Smooth muscle cell (in vitro differentiated cells): ENCODE data around the gene PCDHGA1. TPM values are rescaled to one million over a fixed set of nuclear protein-coding genes. Genes with fewer than 3 reads are reported as not detected.
"Not testable (repeated sequence)": the region's sequence is repeated elsewhere in the genome, so short reads cannot be mapped to it uniquely, and the experiment has no call there.

Experiments used
- DNase-seq: peaks from one replicate; lab custom pipeline; 2025; ENCODE audit not compliant: unreplicated experiment; lab: John Stamatoyannopoulos, UW
- H2AFZ ChIP-seq: fragments of 200-600 bp; sonication (generic); 2 replicates; pipeline ENCODE4 v1.6.0; 2016; ENCODE audit warnings: antibody characterized with exemption, low read depth, mild to moderate bottlenecking
- H3F3A ChIP-seq: fragments of 200-600 bp; sonication (generic); 2 replicates; pipeline ENCODE4 v1.6.0; 2017; ENCODE audit warnings: antibody characterized with exemption, low read depth
- H3K27ac ChIP-seq: fragments of 200-600 bp; sonication (generic); 2 replicates; pipeline ENCODE4 v1.5.1; 2016; ENCODE audit warnings: low read depth, mild to moderate bottlenecking
- H3K27me3 ChIP-seq: fragments of 200-600 bp; sonication (generic); 2 replicates; pipeline ENCODE4 v1.6.1; 2016; ENCODE audit warnings: low read depth, mild to moderate bottlenecking
- H3K36me3 ChIP-seq: fragments of 200-600 bp; sonication (generic); 2 replicates; pipeline ENCODE4 v1.5.1; 2016; ENCODE audit warnings: low read depth
- H3K4me1 ChIP-seq: fragments of 200-600 bp; sonication (generic); 2 replicates; pipeline ENCODE4 v1.5.1; 2016; ENCODE audit warnings: low read depth
- H3K4me2 ChIP-seq: fragments of 200-600 bp; sonication (generic); 2 replicates; pipeline ENCODE4 v1.6.0; 2016; ENCODE audit warnings: mild to moderate bottlenecking
- H3K4me3 ChIP-seq: fragments of 200-600 bp; sonication (generic); 2 replicates; pipeline ENCODE4 v1.5.1; 2016; ENCODE audit warnings: mild to moderate bottlenecking
- H3K79me2 ChIP-seq: fragments of 200-600 bp; sonication (generic); 2 replicates; pipeline ENCODE4 v1.6.0; 2016; ENCODE audit warnings: low read depth, mild to moderate bottlenecking
- H3K9ac ChIP-seq: fragments of 200-600 bp; sonication (generic); 2 replicates; pipeline ENCODE4 v1.6.0; 2016; ENCODE audit warnings: low read depth
- H3K9me3 ChIP-seq: fragments of 200-600 bp; sonication (generic); replicated peaks from 2 replicates; pipeline ENCODE4 v1.5.1; 2016; ENCODE audit warnings: low read depth
- H4K20me1 ChIP-seq: fragments of 200-600 bp; sonication (generic); 2 replicates; pipeline ENCODE4 v1.6.0; 2016; ENCODE audit warnings: low read depth
- CTCF ChIP-seq: fragments of 200-600 bp; sonication (generic); IDR thresholded peaks from 2 replicates; pipeline ENCODE4 v1.5.1; 2017; ENCODE audit warnings: borderline replicate concordance, mild to moderate bottlenecking, antibody characterized with exemption; ENCODE audit not compliant: insufficient read depth, poor library complexity, severe bottlenecking
- WGBS: methylation state at CpG from one replicate; pipeline ENCODE4 v1.1.7; 2016; ENCODE audit warnings: low lambda C conversion rate; 5-methylcytosine and 5-hydroxymethylcytosine counted together
- polyA plus RNA-seq: library from polyadenylated mRNA; unstranded; fragments of >200 nt; fragmentation: Nextera tagmentation; extraction: Ambion mirVana; gene quantifications from 2 replicates; pipeline ENCODE4 v1.2.1, GENCODE V29; 2016
- total RNA-seq: library from RNA; depleted of rRNA; stranded (reverse); fragments of >200 nt; gene quantifications from 2 replicates; pipeline ENCODE4 v1.2.3, GENCODE V29; 2014

PCDHGA1 gene
- total and polyA plus RNA-seq, 2 experiments from 2014 or later = 0.05 to 0.63 TPM

- Histone ChIP-seq H3K36me3 (peaks cover 40% of the 10 kb centered on the region), H4K20me1 (no peaks in the 10 kb centered on the region), H3K27ac (no peak within 1 kb of the TSS), H2AFZ (no peak within 1 kb of the TSS), H3K9ac (no peak within 1 kb of the TSS), H3K4me1 (no peaks in the 10 kb centered on the region), H3K4me2 (no peak within 1 kb of the TSS), H3K79me2 (peaks cover 22% of the 10 kb centered on the region), H3F3A (no peaks in the 10 kb centered on the region), H3K4me3 (peak within 1 kb of the TSS; percentile 8), H3K27me3 (no peaks in the 10 kb centered on the region), H3K9me3 (peaks cover 42% of the 10 kb centered on the region)
- WGBS = 96% methylated on average over 33 of the region's 33 CpGs
- TF ChIP-seq CTCF = no peak
- no peak for DNase-seq
These were observed 100.2 kb downstream of the PCDHGA1 start, which contains the start of gene PCDHGA12 for GRCh38 chr5:141430332-141431113. Gene PCDHGA12 (plus strand): TSS chr5:141430507. CDS start chr5:141430760, 253 bp downstream.

GRCh38 chr5:141431286-141431685, 101.0 kb downstream of the PCDHGA1 start:
- no peaks in the 10 kb centered on the region for H4K20me1 ChIP-seq
- no peak overlapping the region for H3K4me2 ChIP-seq
- H3K79me2 ChIP-seq = peaks cover 18% of the 10 kb centered on the region
- peaks cover 34% of the 10 kb centered on the region for H3K9me3 ChIP-seq
- peaks cover 39% of the 10 kb centered on the region for H3K36me3 ChIP-seq
- H3F3A ChIP-seq = no peaks in the 10 kb centered on the region
- no peak overlapping the region for H3K9ac ChIP-seq
- H3K4me3 ChIP-seq = no peak overlapping the region
- H3K4me1 ChIP-seq = no peaks in the 10 kb centered on the region
- H3K27ac ChIP-seq = no peak overlapping the region
- no peaks in the 10 kb centered on the region for H3K27me3 ChIP-seq
- DNase-seq = no peak
- TF ChIP-seq CTCF = no peak
- H2AFZ ChIP-seq = no peak overlapping the region
- 99% methylated on average over 37 of the region's 37 CpGs for WGBS

GRCh38 chr5:141432308-141432707, 102.0 kb downstream of the PCDHGA1 start:
- H3K27ac ChIP-seq, H3K4me2 ChIP-seq, H2AFZ ChIP-seq, H3K4me1 ChIP-seq, H3K4me3 ChIP-seq, DNase-seq, H3K27me3 ChIP-seq, H3K9ac ChIP-seq, H3F3A ChIP-seq, H4K20me1 ChIP-seq: not testable (repeated sequence)
- Histone ChIP-seq H3K79me2 (peaks cover 23% of the 10 kb centered on the region), H3K9me3 (peaks cover 27% of the 10 kb centered on the region), H3K36me3 (peaks cover 29% of the 10 kb centered on the region)
- WGBS = 96% methylated on average over 18 of the region's 38 CpGs

- H3K9ac ChIP-seq, DNase-seq, H3F3A ChIP-seq, H3K4me2 ChIP-seq, H3K27ac ChIP-seq, H3K27me3 ChIP-seq, H3K4me3 ChIP-seq, H4K20me1 ChIP-seq, H3K4me1 ChIP-seq, H2AFZ ChIP-seq: not testable (repeated sequence)
- 98% methylated on average over 28 of the region's 29 CpGs for WGBS
- H3K9me3 ChIP-seq = peaks cover 26% of the 10 kb centered on the region
- peaks cover 27% of the 10 kb centered on the region for H3K36me3 ChIP-seq
- peaks cover 26% of the 10 kb centered on the region for H3K79me2 ChIP-seq
These were observed 102.4 kb downstream of the PCDHGA1 start for GRCh38 chr5:141432726-141433125.
